Stimulated activated CD4-positive, alpha-beta T cell treated with anti-CD3 and anti-CD28 coated beads, Interleukin-2, amount 100 ng/mL, for 4 hours (primary cell): ENCODE results near the gene EXOC4.

Source experiments
- DNase-seq: peaks from one replicate; pipeline ENCODE4 v3.0.0-alpha.2; 2020; ENCODE audit warnings: low read depth

The EXOC4 gene

DNA sequence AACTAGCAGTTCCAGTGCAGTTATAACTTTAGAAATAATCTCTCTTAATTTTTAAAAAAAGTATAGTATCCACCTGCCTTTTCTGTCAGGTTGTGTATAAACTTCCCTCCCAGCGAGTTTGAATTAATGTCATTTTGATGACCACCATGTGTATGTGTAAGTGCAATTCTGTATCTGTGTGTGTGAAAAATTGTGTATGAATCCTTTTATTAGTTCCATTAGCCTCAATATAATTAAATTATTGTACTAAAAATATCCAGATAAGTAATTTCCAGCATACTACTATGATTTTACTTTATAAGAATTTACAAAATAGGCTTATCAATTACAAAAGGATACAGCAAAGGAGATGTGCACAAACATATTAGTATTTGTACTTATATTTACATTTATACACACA, 453.1 kb downstream of the EXOC4 start:
- no peak for DNase-seq

DNA sequence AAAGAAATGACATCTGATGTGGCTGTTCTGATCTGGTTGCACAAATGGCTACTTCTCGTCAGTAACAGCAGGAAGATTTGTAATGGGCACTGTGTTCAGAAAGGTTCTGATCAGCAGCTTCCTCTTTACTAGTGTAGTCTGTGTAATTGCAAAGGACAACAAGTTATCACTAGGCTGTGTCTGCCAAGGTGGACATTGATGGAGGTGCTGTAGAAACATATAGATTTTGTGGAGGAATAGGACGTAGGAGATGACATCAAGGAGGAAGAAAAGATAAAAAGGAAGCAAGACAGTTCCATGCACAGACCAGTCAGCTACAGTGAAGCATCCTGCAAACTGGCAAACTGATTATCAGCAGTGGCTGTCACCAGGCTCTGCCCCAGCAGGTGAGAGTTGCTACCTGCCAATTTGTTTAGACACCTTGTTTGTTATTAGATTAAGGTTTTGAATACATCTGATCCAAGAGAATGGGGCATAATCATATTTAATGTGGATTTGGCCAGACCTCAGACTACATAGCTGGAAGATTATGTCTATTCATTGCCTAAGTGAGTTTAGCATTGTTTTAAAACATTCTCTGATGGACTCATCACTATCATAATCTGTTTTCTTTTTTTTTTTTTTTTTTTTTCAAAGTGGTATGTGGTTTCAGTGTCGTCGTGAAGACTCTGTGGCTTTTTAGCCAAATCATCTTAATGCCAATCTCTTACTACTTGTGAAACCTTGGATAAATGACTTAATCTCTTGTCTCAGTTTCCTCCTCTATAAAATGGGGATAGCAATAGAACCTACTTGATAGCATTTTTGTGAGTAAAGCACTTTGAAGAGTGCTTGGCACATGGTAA, 456.4 kb downstream of the EXOC4 start:
- DNase-seq = no peak

DNA sequence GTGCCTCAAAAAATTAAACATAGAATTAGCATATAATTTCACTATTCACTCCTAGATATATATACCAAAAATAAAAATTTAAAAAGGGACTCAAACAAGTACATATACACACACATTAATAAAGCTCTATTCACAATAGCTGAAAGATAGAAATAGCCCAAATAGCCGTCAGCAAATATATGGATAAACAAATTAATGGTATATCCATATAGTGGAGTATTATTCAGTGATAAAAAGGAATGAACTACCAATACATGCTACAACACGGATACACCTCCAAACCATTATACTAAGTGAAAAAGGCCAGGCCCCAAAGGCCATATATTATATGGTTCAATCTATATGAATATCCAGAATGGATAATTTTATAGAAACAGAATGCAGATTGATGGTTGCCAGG, 459.7 kb downstream of the EXOC4 start:
- no peak for DNase-seq

DNA sequence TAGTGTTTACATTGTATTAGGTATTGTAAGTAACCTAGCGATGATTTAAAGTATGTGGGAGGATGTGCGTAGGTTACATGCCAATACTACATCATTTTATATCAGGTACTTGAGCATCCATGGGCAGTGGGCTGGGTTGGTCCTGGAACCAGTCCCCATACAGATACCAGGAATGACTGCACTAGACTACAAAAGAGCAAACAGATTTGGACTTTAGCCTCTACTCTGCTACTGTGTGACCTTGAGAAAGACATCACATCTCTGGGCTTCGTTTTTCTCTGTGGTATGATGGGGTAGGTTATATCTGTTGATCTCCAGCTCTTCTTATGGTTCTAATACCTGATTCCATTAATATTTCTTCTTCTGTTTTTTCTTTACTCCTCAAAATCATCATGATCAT, 461.8 kb downstream of the EXOC4 start:
- no peak for DNase-seq

DNA sequence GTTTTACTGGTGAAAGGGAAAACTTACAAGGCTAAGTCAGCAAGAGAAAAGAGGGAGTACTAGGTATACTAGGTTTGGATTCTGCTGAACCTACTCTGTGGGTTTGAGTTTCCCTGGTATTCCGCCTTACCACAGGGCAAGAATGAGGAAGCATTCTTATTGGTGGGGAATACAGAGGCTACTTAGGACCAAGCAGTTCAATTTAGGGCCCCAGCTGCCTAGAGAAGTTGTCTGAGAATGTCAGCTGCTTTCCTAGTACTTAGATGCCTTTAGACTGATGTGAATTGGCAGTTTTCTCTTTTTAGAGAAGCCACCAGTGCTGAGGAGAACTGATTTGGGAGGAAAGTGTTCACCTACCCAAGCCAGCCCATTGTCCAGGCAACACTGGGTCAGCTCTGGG, 465.3 kb downstream of the EXOC4 start:
- no peak for DNase-seq

DNA sequence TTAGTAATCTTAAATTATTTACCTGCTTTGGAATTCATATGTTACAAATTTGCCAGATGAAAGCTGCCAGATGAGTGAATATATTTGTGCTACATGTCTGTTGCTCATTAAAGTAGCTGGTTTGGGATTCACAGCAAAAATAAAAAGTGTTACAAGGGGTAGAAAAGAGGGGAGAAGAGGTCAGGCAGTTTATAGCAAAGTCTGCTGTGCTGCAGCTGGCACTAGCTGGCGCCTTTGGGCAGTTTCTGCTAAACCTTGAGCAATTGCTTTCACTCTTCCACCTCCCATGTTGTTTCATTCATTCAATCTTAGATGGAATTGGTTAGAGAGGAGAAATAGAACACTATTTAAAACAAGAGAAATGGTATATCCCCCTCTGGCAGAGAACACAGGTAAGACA, 470.2 kb downstream of the EXOC4 start:
- no peak for DNase-seq

DNA sequence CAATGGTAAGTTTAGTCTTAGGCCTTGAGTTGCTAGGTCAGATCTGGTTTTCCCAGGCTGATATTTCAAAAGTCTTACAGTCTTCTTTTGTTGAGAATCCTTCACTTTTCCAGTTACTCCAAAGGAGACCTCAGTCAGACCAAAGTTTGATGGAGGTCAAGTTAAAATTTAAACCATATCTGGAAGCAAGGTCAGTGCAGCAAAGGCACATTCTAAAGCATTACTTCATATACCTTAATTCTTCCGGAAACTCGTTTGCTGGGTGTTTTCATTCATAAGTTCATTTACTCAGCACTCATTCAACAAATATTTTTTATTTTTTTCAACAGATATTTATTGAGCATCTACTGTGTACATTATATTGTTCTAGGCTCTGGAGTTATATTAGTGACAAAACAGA, 471.3 kb downstream of the EXOC4 start:
- no peak for DNase-seq

DNA sequence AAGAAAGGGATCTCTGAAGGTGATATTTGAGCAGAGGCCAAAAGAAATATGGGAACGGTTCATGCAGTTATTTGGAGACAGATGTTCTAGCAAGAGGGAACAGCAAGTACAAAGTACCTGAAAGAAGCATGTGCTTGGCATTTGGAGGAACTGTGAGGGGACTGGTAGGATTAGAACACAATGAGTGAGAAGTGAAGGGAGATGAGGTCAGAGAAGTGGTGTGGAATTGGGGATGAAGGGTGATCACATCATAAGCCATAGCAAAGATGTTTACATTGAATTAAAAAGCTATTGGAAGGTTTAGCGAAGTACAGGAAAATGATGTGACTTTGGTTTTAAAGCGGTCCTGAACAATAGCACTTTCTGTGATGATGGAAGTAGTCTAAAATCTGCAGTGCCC, 471.8 kb downstream of the EXOC4 start:
- DNase-seq = no peak

DNA sequence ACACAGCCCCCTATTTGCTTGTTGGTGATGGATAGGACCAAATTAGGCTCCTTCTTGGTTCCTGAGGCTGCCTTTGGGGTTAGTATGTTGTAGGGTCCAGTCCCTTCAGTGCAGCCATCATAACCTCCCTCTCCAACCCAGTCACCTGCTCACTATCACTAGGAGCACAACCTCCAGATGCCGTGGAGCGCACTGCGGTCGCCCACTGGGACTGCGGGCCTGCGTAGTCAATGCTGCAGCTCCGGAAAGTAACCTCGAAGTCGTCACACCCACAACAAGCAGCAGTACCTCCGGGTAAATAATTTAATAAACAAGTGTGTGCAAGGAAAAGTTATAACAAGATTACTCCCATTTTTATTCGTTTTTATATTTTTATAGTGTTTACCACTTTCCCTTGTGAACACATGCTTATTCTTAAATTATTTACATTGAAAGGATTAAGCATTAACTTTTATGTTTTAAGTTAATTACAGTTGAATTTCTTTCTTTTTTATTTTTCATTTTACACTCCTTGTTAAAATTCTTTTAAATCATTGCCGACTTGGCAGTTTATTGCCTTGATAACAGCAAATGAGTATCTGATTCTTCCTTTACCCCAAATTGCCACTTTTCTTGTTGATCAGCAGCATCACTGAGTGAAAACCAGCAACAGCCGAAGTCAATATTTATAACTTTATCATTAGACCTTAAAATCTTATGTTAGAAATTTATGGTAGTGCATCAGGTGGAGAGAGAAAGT, 474.8 kb downstream of the EXOC4 start:
- no peak for DNase-seq

DNA sequence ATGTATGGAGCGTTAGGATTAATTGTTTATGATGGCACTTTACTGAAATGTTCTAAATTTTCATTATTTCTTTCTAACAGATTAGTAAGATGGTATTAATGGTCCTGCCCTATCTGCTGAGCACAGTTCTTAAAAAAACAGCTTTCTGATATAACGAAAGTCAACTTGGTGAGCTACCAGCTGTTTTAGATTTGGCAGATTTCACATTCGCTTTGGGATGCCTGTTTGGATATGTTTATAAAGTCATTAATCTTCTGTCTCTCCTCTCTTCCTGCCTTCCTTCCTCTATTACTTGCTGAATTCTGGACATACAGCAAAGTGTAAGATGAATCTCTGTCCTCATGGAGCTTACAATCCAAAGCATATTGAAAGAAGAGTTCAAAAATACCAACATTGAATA, 477.5 kb downstream of the EXOC4 start:
- no peak for DNase-seq

DNA sequence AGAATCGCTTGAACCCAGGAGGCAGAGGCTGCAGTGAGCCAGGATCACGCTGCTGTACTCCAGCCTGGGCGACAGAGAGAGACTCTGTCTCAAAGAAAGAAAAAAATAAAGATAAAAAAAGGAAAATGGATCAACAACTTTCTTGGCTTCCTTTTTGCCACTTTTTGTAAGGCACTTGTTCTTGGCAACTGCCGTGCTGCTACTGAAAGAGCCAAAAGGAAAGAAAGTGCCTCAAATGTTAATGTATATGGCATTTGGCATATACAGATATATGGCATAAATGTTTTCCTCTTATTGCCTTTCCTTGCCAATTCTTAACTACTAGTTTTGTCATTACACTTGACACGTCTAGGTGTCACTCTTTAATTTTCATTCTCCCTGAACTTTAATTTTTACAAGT, 480.5 kb downstream of the EXOC4 start:
- no peak for DNase-seq

DNA sequence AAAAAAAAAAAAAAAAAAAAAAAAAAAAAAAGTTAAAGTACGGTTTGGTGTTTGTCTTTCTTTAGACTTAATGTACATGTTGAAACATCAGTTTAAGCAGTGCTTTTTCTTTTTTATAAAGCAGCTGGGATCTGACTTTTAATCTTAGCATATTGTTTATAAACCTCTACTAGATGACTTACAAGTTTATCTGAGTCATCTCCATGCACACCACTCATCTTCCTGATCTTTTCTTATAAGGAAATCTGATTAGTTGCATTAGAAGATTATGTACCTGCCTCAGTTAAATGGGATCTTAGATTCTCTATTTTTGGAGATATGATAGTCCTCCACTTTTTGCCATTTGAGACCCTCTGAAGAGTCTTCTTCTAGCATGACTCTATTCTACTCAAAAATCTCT, 482.3 kb downstream of the EXOC4 start:
- no peak for DNase-seq

DNA sequence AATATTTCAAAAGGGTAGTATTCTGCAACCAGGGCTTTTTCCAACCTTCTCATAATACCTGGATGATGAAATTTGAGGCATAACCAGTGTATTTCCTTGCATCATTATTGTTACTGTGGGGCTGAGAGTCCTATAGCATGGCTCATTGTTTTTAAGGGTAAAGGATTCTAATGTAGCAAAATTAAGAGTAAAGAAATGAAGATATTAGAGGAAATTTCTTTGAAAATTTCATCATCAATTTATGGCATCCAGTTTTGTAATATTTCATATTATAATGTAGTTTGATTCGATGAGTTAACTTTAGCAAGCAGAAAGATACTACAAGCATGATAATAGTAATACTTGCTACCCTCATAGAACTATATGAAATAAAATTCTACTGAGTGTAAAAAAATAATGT, 486.9 kb downstream of the EXOC4 start:
- no peak for DNase-seq

DNA sequence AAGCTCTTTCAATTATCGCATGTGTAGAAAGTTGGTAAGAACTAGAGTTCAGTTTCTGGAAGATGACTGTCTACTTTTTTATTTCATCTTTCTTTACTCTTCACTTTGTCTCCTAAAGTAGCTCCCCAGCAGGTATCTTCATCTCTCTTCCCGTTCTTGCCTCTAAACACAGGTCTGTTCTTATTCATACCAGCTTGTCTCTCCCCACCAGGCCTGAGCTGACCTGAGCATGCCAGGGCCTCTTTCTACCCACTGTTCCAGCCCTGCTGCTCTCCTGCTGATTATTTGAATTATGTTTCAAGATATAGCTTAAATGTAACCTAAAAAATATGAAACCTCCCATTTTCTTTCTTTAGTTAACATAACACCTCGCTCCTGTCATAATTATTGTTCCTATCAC, 488.2 kb downstream of the EXOC4 start:
- no peak for DNase-seq

DNA sequence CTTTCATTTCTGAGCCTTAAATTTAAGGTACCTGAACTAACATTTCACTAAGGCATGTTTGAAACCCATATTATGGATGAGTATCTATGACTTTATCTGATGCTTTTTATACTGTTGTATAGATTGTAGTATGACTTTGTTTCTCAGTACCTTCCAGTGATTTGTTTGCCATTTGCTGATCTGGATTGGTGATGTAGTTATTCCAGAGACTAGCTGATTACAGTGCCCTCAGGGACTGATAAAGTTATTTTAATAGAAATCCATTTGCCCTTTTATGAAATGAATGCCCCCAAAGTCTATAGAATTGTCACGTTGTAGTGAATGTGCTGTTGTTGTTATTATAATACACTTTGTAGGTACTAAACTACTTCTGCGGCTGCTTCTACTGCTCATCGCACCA, 488.8 kb downstream of the EXOC4 start:
- DNase-seq = no peak

DNA sequence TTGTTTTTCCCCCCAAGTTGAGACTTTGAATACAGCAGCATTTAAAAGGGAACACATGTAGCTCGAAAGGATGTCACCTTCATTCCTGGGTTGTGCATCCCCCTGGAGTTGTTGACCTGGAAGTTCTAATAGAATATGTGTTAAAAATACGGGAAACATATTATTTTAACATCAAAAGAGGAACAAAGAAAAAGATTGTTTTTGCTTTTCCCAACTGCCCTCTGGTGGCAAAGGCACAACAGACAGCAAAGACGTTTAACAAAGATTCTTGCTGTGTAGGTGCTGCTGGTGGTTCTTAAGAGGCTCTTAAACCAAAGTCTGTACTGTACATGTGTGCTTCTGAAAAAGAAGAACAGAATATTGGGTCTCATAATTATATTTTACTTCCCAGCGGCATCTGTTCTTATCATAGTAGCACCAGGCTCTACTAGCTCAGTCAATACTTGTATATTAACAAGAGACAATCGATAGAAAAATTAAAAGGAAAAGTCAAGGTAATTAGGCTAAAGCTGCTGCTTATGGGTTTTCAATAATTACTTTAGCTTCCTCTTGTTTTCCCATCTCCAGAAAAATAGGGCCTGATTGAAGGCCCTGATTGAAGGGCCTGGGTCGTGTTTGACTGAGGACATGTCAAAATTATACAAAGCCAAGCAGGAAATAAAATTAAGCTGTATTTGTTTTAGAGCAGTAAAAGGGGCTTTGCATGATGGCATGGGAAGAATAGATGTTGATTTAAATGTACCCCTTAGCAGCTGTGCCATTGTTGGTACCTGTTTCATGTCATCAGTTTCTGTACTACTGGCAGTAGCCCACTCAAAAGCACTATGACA, 490.0 kb downstream of the EXOC4 start:
- no peak for DNase-seq

DNA sequence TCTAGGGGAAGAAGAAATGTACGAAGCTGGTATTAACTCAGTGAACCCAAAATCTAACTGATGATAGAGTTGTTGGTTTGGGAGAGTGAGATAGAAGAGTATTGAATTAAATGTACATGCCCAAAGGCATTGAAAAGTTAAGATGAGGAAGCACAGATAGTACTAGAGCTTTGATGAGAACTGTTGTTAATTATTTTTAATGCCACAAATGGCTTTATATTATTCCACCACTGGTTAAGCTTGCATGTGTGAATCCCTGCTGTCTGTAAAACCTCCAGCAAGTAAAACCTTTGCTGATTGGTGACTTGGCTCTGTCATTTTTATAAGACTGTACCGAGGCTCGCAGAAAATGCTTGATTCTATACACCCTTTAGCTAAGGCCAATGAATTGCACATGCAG, 491.6 kb downstream of the EXOC4 start:
- DNase-seq = no peak

DNA sequence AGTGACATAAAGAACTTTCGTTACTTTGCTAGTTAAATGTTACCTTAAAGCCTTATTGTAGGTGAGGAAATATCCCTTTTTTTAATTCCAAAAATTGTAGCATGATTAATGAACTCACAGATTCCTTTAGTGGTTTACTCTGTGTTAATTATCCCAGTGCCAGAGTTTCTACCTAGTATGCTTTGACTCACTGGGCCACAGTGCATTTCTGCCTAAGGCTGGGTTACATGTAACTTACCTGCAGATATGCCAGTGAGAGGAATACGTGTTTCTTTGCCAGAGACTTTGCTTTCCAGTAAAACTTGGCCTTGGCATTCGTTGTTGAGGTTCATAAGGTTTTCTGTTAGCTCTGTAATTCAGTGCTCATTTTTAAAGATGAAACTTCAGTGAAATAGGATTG, 493.4 kb downstream of the EXOC4 start:
- no peak for DNase-seq

DNA sequence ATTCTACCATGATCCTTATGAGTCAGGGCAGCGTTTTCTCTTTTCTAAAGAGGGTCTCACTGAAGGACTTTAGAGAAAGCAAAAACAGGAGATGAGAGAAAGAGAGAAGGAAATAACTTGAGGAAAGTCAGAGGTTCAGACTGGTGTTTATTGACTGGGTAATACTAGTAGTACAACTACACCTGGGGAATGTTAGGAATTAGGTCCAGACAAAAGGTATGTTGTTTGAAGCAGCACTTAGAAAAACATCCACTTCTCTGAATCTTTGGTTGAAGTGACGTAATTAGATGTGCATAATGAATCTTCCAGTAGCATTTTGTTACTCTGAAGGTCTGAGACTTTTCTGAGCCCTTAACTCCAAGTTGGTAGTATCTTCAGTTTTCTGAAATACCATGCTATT, 494.0 kb downstream of the EXOC4 start:
- DNase-seq = no peak

DNA sequence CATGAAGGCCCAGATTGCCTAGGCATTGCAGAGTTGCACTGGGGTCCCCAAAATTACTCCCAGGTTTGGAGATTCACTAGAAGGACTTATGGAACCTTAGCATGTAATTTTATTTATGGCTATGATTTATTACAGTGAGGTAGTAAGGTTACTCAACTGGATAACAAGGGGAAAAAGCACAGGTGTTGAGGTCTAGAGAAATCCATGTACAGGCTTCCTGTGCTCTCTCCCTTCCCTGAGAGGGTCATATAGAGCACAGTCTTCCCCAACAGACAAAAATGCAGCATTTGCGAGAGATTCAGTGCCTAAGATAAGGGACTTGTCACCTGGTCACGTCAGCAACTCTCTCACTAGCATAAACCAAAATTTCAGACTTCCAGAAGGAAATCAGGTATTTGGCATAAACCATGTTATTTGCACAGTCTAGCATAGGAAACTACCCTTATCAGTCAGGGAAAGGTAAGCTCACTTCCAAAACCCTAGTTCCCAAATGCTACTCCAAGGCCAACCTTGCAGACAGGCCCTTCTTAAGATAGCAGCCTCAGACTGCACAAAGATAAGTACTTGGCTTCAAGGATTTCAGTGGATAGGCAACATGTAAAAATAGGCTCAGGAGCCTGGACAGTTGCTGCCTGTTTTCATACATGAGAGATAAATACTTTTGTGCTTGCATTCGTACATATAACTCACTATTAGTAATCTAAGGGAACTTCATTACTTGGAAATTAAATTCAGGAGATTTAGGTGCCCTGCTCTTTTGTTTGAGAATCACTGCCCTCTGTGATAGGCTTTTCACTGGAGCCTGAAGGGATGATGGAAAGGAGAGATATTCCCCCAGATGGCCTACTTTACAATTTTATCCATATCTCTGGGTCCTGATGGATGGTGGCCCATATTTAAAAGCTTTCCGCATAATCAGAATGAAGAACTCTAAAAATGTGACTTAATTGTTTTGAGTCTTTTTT, 495.8 kb downstream of the EXOC4 start:
- no peak for DNase-seq

DNA sequence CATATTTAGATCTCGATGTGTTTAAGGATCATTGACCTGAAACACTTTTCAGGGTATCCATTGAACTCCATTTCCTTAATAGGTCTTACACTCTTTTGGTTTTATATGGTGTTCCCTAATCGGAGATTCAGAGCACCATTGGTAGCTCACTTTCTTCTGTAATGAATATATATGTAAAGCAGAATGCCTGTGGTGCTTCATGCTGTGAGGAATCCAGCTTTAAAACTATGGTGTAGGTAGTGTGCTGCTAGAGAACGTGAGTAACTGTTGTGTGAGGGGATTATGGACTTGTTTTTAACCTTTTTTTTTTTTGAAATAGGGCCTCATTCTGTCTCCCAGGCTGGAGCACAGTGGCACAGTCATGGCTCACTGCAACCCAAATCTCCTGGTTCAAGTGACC, 497.4 kb downstream of the EXOC4 start:
- no peak for DNase-seq

DNA sequence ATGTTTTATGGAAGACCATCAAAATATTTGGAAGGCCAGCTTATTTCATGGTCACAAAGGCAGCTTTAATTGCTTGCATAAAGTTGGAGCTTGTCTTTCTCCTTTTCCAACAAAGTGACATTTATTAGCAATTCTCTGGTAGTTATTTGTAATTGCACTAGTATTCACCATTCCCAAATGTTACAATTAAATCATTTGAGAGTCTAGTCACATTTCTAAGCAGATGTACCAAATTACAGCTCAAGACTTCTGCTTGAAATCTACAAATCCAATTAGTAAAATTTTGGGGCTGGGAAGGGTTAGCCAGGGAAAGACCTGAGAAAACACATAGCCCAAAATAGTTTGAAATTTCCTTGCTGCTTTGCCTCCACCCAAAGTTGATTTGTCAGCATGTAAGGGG, 498.2 kb downstream of the EXOC4 start:
- DNase-seq = no peak
